K562 (cell line): ENCODE data around the gene CAMK2G. TPM values are rescaled to one million over a fixed set of nuclear protein-coding genes. Genes with fewer than 3 reads are reported as not detected.

Experiments
- CEBPB ChIP-seq: fragments of 450-650 bp; IDR thresholded peaks from 2 replicates; pipeline ENCODE4 v1.6.1; 2016; ENCODE audit warnings: missing genetic modification characterization, missing compliant biosample characterization
- E2F1 ChIP-seq: sonication (generic); formaldehyde crosslinking; IDR thresholded peaks from 2 replicates; pipeline ENCODE4 v1.8.1; 2023; ENCODE audit warnings: mild to moderate bottlenecking, missing genetic modification reagents, moderate library complexity
- HMGN3 ChIP-seq: IDR thresholded peaks from 2 replicates; pipeline ENCODE4 v1.6.1; 2011; ENCODE audit warnings: borderline replicate concordance, low read depth, mild to moderate bottlenecking, mixed read lengths, low read length; ENCODE audit not compliant: insufficient read length; ENCODE audit errors: extremely low read depth
- SAP30 ChIP-seq: fragments of 200-600 bp; sonication (generic); IDR thresholded peaks from 2 replicates; pipeline ENCODE4 v1.6.1; 2012; ENCODE audit warnings: borderline replicate concordance, low read depth, mild to moderate bottlenecking, moderate library complexity, low read length, control low read depth, inconsistent platforms; ENCODE audit not compliant: insufficient read depth, poor library complexity, severe bottlenecking
- TGIF2 ChIP-seq: sonication (generic); formaldehyde crosslinking; IDR thresholded peaks from 2 replicates; pipeline ENCODE4 v1.8.1; 2022; ENCODE audit warnings: mild to moderate bottlenecking, missing genetic modification reagents, moderate library complexity
- ZBTB43 ChIP-seq: sonication (generic); formaldehyde crosslinking; IDR thresholded peaks from 2 replicates; pipeline ENCODE4 v1.8.0; 2023; ENCODE audit warnings: mild to moderate bottlenecking, missing genetic modification reagents
- polyA plus RNA-seq, 8 experiments: library from polyadenylated mRNA; depleted of rRNA in 4 of 8; stranded (reverse) in 5 of 8; unstranded in 3 of 8; fragments of >200 nt; fragmentation: Nextera tagmentation in 2 of 8; fragmentation: Illumina TruSeq in 1 of 8; extraction: Ambion mirVana in 2 of 8; extraction: Trizol in 1 of 8; gene quantifications; 2 replicates each; pipeline versions ENCODE4 v1.2.1 to v1.2.3, GENCODE V29; 2011 to 2014; ENCODE audit warnings: inconsistent platforms in 1 of 8, missing spikeins in 1 of 8
- total RNA-seq, 7 experiments: library from RNA; depleted of rRNA in 6 of 7; stranded (reverse); fragments of >200 nt in 6 of 7; fragmentation: Illumina TruSeq in 2 of 7; extraction: Trizol in 2 of 7; gene quantifications; 2 replicates each; pipeline versions ENCODE4 v1.2.1 to v1.2.3, GENCODE V29; 2011 to 2021; ENCODE audit warnings: low replicate concordance in 1 of 7

Gene CAMK2G
- total and polyA plus RNA-seq, 9 of the 15 experiments (the other 6 are each of a cell fraction or from before 2014, with no cell fraction given): 9.0 to 37.9 (median 32.6) TPM

- TF ChIP-seq HMGN3 (no peak), SAP30 (peak; percentile 37), E2F1 (CRISPR knock-in tag) (0 out of 2 replicates have a peak, but pooled peaks have one; percentile 22), TGIF2 (CRISPR knock-in tag) (0 out of 2 replicates have a peak, but pooled peaks have one; percentile 0), ZBTB43 (no peak; the same call in 1 of the 2 replicates), CEBPB (tag) (no peak)
Measured at GRCh38 chr10:73773152-73773879, 101.0 kb downstream of the CAMK2G start (continued).
